ENCODE data around the gene MRPL20.
"Not testable (repeated sequence)": the region's sequence is repeated elsewhere in the genome, so short reads cannot be mapped to it uniquely, and the experiment has no call there.

Gene MRPL20

GRCh38 chr1:1406821-1407635, at the start of gene MRPL20:
TSS of gene MRPL20 (minus strand) at chr1:1407293. CDS start at chr1:1407217, 76 bp downstream.
- in situ Hi-C loops (cut with MboI; ENCODE audit: low sequenced_read_pairs): no loop called here

- in situ Hi-C loops (cut with MboI; ENCODE audit: low sequenced_read_pairs): not testable (repeated sequence)
Measured at GRCh38 chr1:1456683-1457255, 49.7 kb upstream of the MRPL20 start.

- in situ Hi-C loops (cut with MboI; ENCODE audit: low sequenced_read_pairs): not testable (repeated sequence)
Measured at GRCh38 chr1:1455934-1456333, 48.8 kb upstream of the MRPL20 start.

GRCh38 chr1:1455366-1455884, 48.3 kb upstream of the MRPL20 start:
- in situ Hi-C loops (cut with MboI; ENCODE audit: low sequenced_read_pairs): no loop called here

GRCh38 chr1:1454286-1455056, 47.4 kb upstream of the MRPL20 start:
- in situ Hi-C loops (cut with MboI; ENCODE audit: low sequenced_read_pairs): not testable (repeated sequence)

GRCh38 chr1:1452882-1453281, 45.8 kb upstream of the MRPL20 start:
- in situ Hi-C loops (cut with MboI; ENCODE audit: low sequenced_read_pairs): no loop called here

- in situ Hi-C loops (cut with MboI; ENCODE audit: low sequenced_read_pairs): not testable (repeated sequence)
Measured at GRCh38 chr1:1452365-1452739, 45.3 kb upstream of the MRPL20 start.

GRCh38 chr1:1451696-1452364, 44.7 kb upstream of the MRPL20 start:
- in situ Hi-C loops (cut with MboI; ENCODE audit: low sequenced_read_pairs): no loop called here

- in situ Hi-C loops (cut with MboI; ENCODE audit: low sequenced_read_pairs): not testable (repeated sequence)
Measured at GRCh38 chr1:1450616-1451015, 43.5 kb upstream of the MRPL20 start.

GRCh38 chr1:1449099-1449739, 42.1 kb upstream of the MRPL20 start, which contains the start of gene ATAD3C:
TSS of gene ATAD3C (plus strand) at chr1:1449689. CDS start at chr1:1450684, 995 bp downstream.
- in situ Hi-C loops (cut with MboI; ENCODE audit: low sequenced_read_pairs): no loop called here

- in situ Hi-C loops (cut with MboI; ENCODE audit: low sequenced_read_pairs): not testable (repeated sequence)
Measured at GRCh38 chr1:1446631-1447030, 39.5 kb upstream of the MRPL20 start.

- in situ Hi-C loops (cut with MboI; ENCODE audit: low sequenced_read_pairs): no loop called here
Measured at GRCh38 chr1:1442069-1442770, 35.1 kb upstream of the MRPL20 start.

GRCh38 chr1:1441002-1441888, 34.2 kb upstream of the MRPL20 start:
- in situ Hi-C loops (cut with MboI; ENCODE audit: low sequenced_read_pairs): no loop called here

- in situ Hi-C loops (cut with MboI; ENCODE audit: low sequenced_read_pairs): no loop called here
Measured at GRCh38 chr1:1440262-1441001, 33.3 kb upstream of the MRPL20 start.

- in situ Hi-C loops (cut with MboI; ENCODE audit: low sequenced_read_pairs): no loop called here
Measured at GRCh38 chr1:1439546-1440261, 32.6 kb upstream of the MRPL20 start.

GRCh38 chr1:1438531-1439381, 31.7 kb upstream of the MRPL20 start:
- in situ Hi-C loops (cut with MboI; ENCODE audit: low sequenced_read_pairs): no loop called here
